ENCODE measurements around the gene OCA2.

DNA sequence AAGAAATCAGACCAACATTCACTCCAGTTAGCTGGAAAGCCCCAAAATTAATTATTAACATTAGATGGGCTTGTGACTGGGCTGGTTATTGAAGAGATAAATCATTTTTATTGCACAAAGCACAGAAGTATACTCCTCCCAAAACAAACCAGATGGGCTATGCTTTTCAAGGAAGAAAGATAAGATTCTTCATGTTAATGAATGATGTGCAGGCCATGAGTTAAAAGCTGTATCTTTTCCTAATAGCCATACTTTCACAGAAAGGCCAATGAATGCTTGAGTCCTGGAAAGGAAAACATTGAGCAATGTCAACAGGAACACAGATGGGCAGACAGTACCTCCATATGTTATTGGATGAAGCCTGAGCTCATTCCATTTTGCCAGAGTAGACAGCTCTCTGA lies 55.4 kb downstream of the OCA2 start:
- TF ChIP-seq CTCF (IDR thresholded peaks at IDR 0.05; ENCODE audit: low read length) (no peak), EZH2 (IDR thresholded peaks at IDR 0.05; ENCODE audit: borderline replicate concordance, low read length) (no peak)
